ENCODE measurements around the gene ZNF839.

DNA sequence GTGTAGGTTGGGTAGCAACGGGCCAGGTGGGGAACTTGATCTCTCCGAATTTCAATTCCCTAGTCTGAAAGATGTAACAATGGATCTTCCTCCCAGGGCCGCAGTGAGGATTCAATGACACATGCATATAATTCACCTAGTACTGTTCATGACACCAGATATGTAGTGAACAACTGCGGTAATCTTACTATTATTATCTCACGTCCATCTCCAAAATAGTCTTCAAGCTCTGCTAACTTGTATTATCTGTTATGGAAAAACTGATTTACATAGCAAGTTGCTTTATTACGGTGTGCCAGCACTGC lies 41.0 kb upstream of the ZNF839 start:
- TF ChIP-seq CTCF (IDR thresholded peaks at IDR 0.05; ENCODE audit: insufficient read depth, low read length, poor library complexity, severe bottlenecking) (no peak), EZH2phosphoT487 (conservative IDR thresholded peaks at IDR 0.05; ENCODE audit: low read length) (no peak)
